ENCODE data around the gene AK8. TPM values are rescaled to one million over a fixed set of nuclear protein-coding genes. Genes with fewer than 3 reads are reported as not detected.

Gene AK8
- total RNA-seq, 3 donors from 2014 or later (not counting 1 experiment from before 2014, with no cell fraction given): 0.14 to 0.21 (median 0.18) TPM

DNA sequence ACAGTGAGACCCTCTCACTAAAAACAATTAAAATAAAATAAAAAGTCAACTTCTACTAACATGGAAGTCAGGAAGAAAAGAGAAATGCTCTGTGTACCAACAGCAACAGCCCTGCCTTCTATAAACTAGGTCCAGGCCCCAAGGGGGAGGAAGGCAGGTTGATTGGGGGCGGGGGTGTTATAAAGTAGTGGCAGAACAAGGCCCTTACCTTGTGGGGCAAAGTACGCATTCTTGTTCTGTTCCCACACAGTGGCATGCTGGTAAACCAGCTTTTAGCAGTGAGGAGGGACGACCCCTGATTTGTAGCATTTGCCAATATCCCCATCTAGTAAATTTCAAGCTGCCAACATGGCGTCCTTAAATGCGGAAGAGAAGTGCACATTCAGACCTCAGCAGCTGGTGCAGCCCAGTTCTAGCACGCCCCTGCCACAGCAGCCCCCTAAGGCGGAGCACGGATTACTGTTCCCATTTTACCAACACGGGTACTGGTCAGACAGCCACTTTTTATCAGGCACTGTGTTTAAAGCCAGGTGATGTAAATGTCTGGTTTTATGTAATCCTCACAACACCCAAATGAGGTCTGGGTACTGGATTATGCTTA, 138.3 kb downstream of the AK8 start:
- DNase-seq: no peak

DNA sequence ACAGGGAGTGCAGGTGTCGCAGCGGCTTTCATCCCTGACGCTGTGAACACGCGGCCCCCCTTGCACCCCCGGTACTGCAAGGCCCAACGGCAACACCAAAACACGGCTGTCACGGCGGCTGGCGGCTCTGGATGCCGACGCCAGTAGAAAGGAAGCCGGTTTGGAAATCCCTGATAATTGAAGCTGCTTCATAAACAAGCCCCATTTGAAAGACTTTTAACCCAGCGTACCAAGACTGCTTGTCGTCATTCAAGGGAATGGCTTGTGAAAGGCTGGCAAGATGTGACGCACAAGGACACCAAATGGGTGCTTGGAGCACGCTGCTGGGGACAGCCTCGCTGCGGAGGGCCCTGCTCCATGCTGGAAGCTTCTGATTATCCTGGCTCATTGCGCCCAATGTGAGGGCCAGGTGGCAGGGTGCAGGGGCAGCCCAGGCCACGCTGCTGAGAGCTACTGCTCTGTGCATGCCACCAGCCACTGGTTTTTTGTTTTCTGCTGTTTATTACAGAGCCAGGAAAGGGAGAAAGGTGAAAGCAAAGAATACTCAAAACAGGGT, 144.7 kb downstream of the AK8 start:
- H3K9me3 Mint-ChIP-seq: no peaks in the 10 kb centered on the region
- Histone ChIP-seq H3K4me3 (ENCODE audit: low read length) (no peak overlapping the region), H3K4me1 (ENCODE audit: control insufficient read depth, insufficient read depth, low read length) (no peaks in the 10 kb centered on the region), H3K27me3 (ENCODE audit: control insufficient read depth, insufficient read depth, low read length) (no peaks in the 10 kb centered on the region), H3K27ac (ENCODE audit: low read length) (no peak overlapping the region), H3K36me3 (ENCODE audit: control insufficient read depth, insufficient read depth, low read length) (no peaks in the 10 kb centered on the region), H3K9me3 (ENCODE audit: control insufficient read depth, insufficient read depth, low read length) (no peaks in the 10 kb centered on the region)
- 85% methylated on average over 22 of the region's 22 CpGs for WGBS (ENCODE audit: insufficient coverage)
- TF ChIP-seq, protein P1, sequence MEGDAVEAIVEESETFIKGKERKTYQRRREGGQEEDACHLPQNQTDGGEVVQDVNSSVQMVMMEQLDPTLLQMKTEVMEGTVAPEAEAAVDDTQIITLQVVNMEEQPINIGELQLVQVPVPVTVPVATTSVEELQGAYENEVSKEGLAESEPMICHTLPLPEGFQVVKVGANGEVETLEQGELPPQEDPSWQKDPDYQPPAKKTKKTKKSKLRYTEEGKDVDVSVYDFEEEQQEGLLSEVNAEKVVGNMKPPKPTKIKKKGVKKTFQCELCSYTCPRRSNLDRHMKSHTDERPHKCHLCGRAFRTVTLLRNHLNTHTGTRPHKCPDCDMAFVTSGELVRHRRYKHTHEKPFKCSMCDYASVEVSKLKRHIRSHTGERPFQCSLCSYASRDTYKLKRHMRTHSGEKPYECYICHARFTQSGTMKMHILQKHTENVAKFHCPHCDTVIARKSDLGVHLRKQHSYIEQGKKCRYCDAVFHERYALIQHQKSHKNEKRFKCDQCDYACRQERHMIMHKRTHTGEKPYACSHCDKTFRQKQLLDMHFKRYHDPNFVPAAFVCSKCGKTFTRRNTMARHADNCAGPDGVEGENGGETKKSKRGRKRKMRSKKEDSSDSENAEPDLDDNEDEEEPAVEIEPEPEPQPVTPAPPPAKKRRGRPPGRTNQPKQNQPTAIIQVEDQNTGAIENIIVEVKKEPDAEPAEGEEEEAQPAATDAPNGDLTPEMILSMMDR (IDR thresholded peaks at IDR 0.05): no peak
- no peak overlapping the region for H3K4me3 Mint-ChIP-seq
- ATAC-seq (no peak), DNase-seq (no peak)
- intact Hi-C loops (cut with micrococcal nuclease): no loop called here
- no peaks in the 10 kb centered on the region for H3K36me3 Mint-ChIP-seq
- H3K27me3 Mint-ChIP-seq (ENCODE audit: low read depth in 2 of 2): peaks cover 2 to 15% of the 10 kb centered on the region in 2 donors
- H3K27ac Mint-ChIP-seq: no peak overlapping the region
- no peaks in the 10 kb centered on the region for H3K4me1 Mint-ChIP-seq

More for the DNA sequence above, 138.3 kb downstream of the AK8 start:
- no peaks in the 10 kb centered on the region for H3K36me3 ChIP-seq (ENCODE audit: control insufficient read depth, insufficient read depth, low read length)
- H3K27me3 ChIP-seq (ENCODE audit: control insufficient read depth, insufficient read depth, low read length): peaks cover 2% of the 10 kb centered on the region
- Mint-ChIP-seq H3K27me3 (ENCODE audit: low read depth in 2 of 2) (peaks cover 19 to 34% of the 10 kb centered on the region in 2 donors), H3K4me3 (no peak overlapping the region), H3K27ac (no peak overlapping the region), H3K4me1 (no peaks in the 10 kb centered on the region), H3K9me3 (no peaks in the 10 kb centered on the region), H3K36me3 (no peaks in the 10 kb centered on the region)
- no peak overlapping the region for H3K27ac ChIP-seq (ENCODE audit: low read length)
- no peak for ATAC-seq
- intact Hi-C loops (cut with micrococcal nuclease): no loop called here
- no peaks in the 10 kb centered on the region for H3K4me1 ChIP-seq (ENCODE audit: control insufficient read depth, insufficient read depth, low read length)
- TF ChIP-seq, protein P1 (IDR thresholded peaks at IDR 0.05): no peak
- no peak overlapping the region for H3K4me3 ChIP-seq (ENCODE audit: low read length)
- 93% methylated on average over 9 of the region's 9 CpGs for WGBS (ENCODE audit: insufficient coverage)
- no peaks in the 10 kb centered on the region for H3K9me3 ChIP-seq (ENCODE audit: control insufficient read depth, insufficient read depth, low read length)

DNA sequence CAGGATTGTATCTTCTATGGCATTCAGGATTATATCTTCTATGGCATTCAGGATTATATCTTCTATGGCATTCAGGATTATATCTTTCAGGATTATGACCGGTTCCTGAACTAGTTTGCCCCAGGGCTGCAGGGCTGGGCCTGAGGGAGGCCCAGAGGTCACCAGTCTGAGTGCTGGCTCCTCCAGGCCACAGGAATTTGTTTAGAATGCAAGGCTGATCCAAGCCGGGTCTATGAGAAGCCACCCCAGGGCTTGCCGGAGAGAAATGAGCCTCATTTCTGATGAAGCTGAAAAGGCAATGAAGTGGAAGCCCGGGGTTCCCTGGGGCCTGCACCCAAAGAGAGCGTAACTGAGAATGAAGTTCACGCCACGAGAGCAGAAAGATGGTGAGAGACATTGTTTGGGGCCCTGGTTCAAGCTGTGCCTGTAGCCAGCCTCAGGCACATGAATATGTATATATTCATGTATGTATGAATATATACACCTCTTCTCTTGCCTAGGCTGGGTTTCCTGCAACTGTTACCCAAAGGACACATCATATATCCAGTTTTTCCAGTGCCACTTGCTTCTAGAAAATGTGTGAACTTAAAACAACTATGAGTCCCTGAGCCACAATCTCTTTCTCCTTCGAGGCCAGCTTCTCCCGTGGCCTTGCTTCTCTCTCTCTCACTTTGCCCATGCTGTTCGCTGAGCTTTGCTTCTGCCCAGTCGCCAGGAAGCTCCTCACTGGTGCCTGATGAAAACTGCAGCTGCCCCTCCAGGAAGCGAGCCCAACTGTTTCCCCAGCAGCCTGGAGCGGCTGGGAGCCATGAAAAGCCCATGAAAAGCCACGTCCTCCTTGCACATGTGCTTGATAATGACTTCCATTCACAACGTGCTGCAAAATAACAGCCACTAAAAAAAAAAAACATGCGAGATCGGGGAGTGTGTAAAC, 145.5 kb downstream of the AK8 start:
- ATAC-seq: no peak
- no peaks in the 10 kb centered on the region for H3K4me1 Mint-ChIP-seq
- DNase-seq: no peak
- H3K4me1 ChIP-seq (ENCODE audit: control insufficient read depth, insufficient read depth, low read length): no peaks in the 10 kb centered on the region
- H3K4me3 Mint-ChIP-seq: no peak overlapping the region
- H3K27me3 ChIP-seq (ENCODE audit: control insufficient read depth, insufficient read depth, low read length): no peaks in the 10 kb centered on the region
- intact Hi-C loops (cut with micrococcal nuclease): no loop called here
- H3K27ac Mint-ChIP-seq: no peak overlapping the region
- H3K4me3 ChIP-seq (ENCODE audit: low read length): no peak overlapping the region
- no peaks in the 10 kb centered on the region for H3K36me3 Mint-ChIP-seq
- H3K36me3 ChIP-seq (ENCODE audit: control insufficient read depth, insufficient read depth, low read length): no peaks in the 10 kb centered on the region
- H3K9me3 ChIP-seq (ENCODE audit: control insufficient read depth, insufficient read depth, low read length): no peaks in the 10 kb centered on the region
- H3K9me3 Mint-ChIP-seq: no peaks in the 10 kb centered on the region
- WGBS (ENCODE audit: insufficient coverage): 72% methylated on average over 17 of the region's 17 CpGs
- H3K27ac ChIP-seq (ENCODE audit: low read length): no peak overlapping the region
- peaks cover 6 to 22% of the 10 kb centered on the region in 2 donors for H3K27me3 Mint-ChIP-seq (ENCODE audit: low read depth in 2 of 2)
- TF ChIP-seq, protein P1 (IDR thresholded peaks at IDR 0.05): no peak

Data from natural killer cell (primary cell).